ENCODE measurements around the gene TEX22.

TEX22 gene

DNA sequence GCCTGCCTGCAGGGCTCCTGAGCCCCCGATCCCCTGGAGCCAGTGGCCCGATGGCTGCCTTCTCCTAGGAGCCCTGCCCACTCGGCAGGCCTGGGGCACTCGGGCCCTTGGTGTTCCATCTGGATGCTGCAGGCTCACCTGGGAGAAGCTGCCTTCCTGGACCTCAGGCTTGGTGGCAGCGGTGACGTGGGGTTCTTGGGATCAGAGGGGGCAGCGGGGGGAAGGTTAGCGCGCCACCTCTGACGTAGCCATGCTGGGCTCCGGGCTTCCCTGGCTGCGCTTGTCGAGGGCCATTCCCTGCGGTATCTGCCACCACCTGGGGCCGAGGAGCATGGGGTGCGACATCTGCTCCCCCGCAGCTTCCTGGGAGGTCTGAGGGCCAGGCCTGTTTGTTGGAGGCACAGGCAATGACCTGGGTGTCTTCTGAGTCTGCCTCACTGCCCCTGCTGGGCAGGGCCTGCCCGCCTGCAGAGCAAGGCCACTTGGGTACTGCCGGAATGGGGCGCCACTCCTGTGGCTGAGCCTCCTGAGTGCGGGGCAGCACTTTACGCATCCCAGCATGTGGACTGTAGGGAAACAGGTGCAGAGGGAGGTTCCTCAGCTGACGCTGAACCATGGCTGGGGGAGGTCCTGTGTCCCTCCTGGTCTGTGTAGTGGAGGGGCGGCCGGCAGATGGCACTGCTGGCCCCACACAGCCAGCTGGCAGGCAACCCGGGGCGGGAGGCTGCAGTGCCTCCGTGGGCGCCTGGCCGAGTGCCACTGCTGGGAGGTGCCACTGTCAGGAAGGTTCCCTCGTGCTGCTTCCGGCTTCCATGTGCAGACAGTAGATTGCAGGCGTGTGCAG lies 41.6 kb downstream of the TEX22 start:
- DNase-seq (ENCODE audit: low read depth) = no peak

GRCh38 chr14:105440554-105440900 lies 42.2 kb downstream of the TEX22 start:
- DNase-seq (ENCODE audit: low read depth) = no peak

GRCh38 chr14:105440992-105441391 lies 42.7 kb downstream of the TEX22 start:
- DNase-seq (ENCODE audit: low read depth) = no peak

DNA sequence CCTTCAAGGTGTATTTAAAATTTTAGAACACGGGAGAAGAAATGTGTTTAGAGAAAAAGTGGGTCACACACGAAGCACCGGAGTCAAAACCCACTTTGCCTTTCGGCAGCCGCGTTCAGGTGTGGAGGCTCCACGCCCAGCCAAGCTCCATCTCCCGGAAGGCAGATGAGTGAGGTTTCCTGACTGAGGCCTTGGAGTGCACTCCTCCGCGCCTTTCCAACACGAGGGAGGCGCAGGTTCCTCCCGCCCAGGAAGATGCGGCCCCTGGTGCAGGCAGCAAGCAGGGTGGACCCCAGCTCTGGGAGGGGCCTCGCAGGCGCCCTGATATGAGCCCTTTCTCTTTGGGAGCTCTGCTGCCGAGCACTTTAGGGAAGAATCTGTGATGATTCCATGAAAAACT lies 43.8 kb downstream of the TEX22 start:
- no peak for DNase-seq (ENCODE audit: low read depth)

DNA sequence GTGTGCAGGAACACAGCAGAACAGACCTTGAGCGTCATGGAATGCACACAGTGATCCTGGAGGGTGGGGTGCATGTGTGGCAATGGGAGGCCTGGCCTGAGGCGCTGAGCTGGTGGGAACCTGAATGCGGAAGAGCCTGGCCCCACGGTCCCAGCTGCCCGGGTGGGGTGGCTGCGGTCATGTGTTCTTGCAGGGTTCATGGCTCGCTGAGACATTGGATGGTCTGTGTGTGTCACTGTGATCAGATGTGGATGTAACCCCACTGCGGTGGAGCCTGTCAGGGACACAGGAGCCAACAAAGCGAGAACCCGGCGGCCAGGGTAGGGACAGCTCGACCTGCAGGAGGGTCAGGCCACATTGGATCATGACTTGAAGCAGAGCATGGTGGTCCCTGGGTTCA lies 44.5 kb downstream of the TEX22 start:
- DNase-seq (ENCODE audit: low read depth) = no peak

GRCh38 chr14:105444859-105445258 lies 46.5 kb downstream of the TEX22 start:
- no peak for DNase-seq (ENCODE audit: low read depth)

- DNase-seq (ENCODE audit: low read depth) = no peak
These were observed 47.0 kb downstream of the TEX22 start for GRCh38 chr14:105445290-105445689.

- no peak for DNase-seq (ENCODE audit: low read depth)
These were observed 47.8 kb downstream of the TEX22 start for GRCh38 chr14:105445901-105446845.

- DNase-seq (ENCODE audit: low read depth) = no peak
These were observed 48.6 kb downstream of the TEX22 start for GRCh38 chr14:105446971-105447370.

DNA sequence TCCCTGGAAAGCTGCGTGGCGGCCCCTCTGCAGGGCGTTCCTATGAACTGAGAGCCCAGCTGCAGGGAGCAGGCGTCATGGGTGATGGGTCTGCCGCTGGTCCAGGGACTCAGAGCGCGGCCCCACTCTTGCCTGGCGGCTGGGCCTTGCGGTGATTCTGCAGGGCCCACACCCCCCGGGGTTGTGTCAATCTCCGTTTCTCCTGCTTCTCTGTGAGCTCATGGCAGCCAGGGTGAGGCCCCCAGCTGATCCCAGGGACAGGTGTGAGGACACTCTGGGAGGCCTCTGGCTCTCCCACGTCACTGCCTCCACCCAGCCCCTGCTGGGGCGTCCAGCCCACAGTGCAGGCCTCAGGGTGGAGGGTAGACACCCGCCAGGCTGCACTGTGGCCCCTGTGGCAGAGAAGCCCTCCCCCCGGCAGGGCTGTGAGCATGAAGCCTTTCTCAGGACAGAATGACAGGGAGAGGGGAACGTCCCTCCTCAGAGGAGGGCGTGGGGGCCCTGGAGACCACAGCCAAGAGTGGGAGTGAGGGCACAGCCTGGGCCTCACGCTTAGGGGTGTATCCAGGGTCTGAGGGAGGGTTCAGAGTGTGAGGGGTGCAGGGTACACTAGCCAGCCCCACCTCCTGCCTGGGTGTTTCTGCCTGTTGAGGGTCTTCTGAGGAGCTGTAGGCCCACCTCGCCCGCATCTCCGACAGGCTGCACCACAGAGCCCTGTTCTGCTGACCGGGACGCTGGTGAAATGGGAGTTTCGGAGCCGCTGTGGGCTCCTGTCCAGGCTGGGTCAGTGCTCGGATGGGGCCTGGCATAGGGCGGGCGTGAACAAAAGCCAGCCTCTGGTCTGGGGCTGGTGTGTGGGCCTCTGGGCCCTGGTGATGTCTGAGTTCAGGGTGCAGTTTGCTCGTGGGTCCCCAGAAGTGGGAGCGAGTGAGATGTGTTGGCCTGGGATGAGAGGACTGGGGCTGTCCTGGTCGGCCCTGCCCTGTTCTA lies 49.6 kb downstream of the TEX22 start:
- DNase-seq (ENCODE audit: low read depth) = no peak

DNA sequence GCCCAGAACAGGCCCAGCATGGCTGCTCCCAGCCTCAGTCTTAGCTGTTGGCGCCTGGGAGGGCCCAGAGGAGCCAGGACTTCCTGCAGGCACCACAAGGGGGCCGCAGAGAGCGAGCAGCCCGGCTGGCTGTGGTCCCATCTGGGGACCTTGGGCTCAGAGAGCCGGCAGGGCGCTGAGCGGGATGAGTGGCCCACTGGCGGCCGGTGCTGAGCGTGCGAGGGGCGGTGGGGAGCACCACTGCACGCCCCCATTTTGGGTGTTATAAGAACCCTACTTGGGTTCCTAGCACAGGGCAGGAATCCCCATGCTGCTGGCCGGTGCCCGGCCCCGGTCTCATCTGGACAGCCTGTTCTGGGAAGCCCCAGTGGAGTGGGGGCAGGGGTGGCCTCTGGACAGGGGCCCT lies 50.4 kb downstream of the TEX22 start:
- DNase-seq (ENCODE audit: low read depth) = peak; percentile 18

GRCh38 chr14:105449276-105450122 lies 51.2 kb downstream of the TEX22 start:
- DNase-seq (ENCODE audit: low read depth) = no peak

DNA sequence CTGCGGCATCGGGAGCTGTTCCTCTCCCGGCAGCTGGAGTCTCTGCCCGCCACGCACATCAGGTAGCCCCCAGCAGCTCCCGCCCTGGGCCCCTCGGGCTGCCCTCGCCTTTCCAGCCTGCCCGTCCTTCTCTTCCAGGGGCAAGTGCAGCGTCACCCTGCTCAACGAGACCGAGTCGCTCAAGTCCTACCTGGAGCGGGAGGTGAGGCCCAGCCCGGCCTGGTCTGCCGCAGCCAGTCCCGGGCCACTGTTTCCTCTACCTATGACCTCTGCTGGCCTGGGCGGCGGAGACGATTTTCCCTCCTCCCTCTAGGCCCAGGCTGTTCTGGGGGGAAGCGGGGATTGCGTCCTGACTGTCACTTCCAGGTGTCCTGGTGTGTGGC lies 51.8 kb downstream of the TEX22 start:
- no peak for DNase-seq (ENCODE audit: low read depth)

DNA sequence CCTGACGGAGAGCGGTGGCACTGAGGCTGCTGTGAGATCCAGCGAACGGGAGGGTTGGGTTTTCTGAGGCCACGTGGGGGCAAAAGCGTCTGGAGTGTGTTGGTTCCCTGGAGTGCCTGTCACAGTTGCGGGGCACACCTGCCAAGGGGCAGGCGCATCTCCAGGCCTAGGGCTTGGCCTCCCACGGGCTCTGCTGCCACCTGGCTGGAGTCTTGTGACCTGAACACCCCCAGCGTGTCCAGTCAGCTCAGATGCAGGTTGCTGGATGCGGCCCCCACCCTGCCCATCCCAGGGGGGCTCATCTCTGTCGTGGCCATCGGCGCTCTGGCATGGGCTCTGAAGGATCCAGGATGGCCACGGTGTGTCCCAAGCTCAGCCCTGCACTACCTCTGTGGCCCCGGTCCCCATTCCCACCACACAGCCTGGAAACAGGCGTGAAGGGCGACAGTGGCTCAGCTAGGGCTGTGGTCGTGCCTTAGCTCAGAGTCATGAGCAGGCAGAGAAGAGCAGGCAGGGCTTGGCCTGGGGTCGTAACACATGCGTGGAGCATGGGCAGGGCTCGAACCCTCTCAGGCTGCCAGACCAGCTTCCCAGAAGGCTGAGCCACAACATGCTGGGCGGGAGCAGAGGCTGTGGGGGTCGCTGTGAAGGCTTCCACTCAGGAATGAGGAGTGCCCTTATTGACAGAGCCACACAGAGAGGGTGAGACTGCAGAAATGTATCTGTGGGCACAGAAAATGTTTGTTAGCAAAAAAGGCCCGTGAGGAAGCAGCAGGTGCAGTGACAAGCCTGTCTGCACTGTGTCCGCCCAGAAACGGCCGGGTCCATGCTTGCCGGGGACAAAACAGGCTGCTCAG lies 52.8 kb downstream of the TEX22 start:
- no peak for DNase-seq (ENCODE audit: low read depth)

DNA sequence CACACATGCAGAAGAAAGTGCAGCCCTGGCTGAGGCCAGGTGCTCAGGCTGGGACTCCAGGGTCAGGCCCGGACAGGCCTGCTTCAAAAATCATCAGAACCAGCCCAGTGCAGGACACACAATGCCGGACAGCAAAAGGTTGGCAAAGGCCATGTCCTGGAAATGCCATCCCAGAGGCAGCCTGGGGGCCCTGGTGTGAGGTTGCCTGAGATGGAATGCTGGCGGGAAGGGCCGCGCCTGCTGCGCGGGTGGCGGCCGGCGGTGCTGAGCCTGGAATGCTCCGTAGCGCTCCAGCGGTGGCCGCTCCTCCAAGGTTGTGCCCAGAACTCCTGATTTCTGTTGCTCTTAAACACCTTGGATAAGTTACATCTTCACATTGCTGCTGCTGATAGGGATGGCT lies 54.6 kb downstream of the TEX22 start:
- no peak for DNase-seq (ENCODE audit: low read depth)

- no peak for DNase-seq (ENCODE audit: low read depth)
These were observed 55.5 kb downstream of the TEX22 start for GRCh38 chr14:105453847-105454246.

- DNase-seq (ENCODE audit: low read depth) = no peak
These were observed 56.8 kb downstream of the TEX22 start for GRCh38 chr14:105455086-105455640.

DNA sequence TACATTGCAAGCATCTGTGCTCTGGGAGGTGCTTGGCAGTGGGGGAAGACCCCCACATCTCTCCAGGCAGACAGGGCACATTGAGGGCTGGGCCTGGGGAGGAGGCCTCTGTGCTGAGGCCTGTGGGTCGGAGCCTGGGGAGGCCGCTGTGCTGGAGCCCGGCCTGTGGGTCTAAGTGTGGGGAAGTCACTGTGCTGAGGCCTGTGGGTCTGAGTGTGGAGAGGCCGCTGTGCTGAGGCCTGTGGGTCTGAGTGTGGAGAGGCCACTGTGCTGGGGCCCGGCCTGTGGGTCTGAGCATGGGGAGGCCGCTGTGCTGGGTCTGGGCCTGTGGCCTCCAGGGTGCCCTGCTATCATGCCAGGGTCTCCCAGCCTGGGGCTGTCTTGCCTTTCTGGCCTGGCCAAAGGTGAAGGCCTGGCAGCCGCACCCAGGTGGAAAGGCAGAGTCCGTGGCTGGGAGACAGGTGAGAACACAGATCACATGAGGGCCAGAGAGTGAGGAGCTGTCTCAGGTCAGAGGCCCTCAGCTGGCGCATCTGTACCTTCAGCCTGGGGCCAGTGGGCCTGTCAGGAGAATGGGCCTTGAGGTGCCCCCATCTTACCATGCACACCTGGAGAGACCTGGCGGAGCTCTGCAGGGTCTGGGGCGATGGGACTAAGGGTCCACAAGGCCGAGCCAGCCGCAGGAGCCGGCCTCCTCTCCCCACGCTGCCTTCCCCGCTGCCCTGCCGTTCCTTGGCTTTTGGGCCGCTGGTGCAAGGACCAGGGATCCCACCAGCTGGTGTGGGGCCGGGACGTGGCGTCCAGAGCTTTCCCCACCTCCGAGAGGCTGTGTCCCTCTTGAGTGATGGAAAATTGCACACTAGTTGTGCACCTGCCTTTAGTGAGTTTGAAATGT lies 57.7 kb downstream of the TEX22 start:
- no peak for DNase-seq (ENCODE audit: low read depth)

Measured in stromal cell of bone marrow (primary cell).